GM21619 (cell line): ENCODE measurements around the gene NBPF9.
A peak's percentile ranks its signal among the peaks of the same experiment; 100 is the strongest.
"Not testable (repeated sequence)": the region's sequence is repeated elsewhere in the genome, so short reads cannot be mapped to it uniquely, and the experiment has no call there.

Experiments
- ATAC-seq: cut with Tn5 transposase; IDR thresholded peaks from one replicate; pipeline ENCODE4 v1.9.1; 2021; ENCODE audit not compliant: unreplicated experiment

Gene NBPF9

DNA sequence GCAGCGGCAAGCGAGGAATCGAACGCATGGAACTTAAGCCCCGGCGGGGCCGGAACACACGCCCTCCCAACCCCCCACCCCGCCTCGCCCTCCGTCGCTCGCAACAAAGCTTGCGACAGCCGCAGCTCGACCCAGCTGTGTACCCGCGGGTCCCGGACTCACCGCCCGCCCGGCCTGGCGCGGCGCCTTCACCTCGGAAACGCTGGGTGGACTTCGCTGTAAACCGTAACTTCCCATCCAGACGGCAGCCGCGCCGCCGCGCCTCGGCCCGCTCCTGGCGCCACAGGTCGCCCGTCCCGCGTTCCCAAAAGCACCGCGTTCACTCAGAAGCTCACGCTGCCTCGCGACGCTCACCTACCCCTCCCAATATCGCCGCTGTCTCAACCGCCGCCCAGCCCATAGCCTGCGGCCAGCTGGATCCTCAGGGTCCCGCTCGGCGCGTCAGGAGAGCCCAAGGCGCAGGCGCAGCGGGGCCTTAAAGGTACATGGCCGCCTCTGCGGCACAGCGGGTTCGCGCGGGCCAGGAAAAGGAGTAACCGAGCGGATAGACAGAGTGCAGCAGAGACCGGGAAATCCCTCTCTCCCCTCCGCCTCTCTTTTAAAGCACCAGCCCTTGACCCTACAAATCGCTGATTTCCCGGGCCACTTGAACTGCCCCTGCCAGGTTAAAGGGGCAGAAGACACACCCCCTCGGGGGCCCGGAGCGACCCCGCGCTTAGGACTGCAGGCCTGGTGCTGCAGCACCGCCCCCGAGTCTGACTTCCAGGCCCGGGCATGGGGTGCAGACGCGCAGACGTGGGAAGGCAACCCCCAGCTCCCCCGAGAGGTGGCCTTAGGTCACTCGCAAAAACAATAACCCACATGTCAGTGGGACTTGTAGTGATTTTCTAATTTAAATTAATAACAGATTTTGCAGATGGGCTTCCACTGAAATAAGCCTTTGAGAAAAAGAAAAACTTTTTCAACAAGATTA lies at the start of gene NBPF9:
NBPF9 (minus strand) TSS at position 443 of the 973 bp plus-strand sequence. CDS start 21,412 bp downstream, outside the sequence.
- ATAC-seq = peak; percentile 90

GRCh38 chr1:149149909-149150308 lies 46.6 kb upstream of the NBPF9 start:
- ATAC-seq = not testable (repeated sequence)

GRCh38 chr1:149137585-149137984 lies 34.2 kb upstream of the NBPF9 start:
- ATAC-seq = not testable (repeated sequence)

GRCh38 chr1:149130938-149131337 lies 27.6 kb upstream of the NBPF9 start:
- ATAC-seq = not testable (repeated sequence)

- not testable (repeated sequence) for ATAC-seq
These were observed 25.9 kb upstream of the NBPF9 start for GRCh38 chr1:149129245-149129644.

DNA sequence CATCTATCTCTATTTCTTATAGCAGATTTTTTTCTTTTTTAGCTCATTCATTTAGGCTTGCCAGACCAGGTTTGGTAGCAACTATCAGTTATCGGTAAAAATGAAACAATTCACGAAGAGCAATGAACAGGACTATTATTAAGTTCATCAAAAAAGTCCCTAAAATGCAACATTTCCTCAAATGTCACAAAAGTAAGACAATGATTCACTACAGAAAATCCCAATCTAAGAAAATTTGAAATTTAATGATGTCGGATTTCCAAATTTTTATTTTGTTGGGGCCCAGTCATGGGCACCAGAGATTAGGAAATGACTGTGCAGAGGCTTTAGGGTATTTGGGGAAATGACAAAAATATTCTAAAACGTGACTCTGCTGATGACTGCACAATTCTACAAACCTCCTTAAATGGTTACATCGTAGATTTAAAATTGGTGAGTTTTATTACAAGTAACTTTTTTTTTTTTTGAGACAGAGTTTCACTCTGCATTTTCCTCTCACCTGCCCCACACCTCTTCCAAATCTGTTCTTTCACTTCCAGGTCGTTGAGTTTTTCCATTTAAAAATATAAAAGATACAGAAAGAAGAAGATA lies 23.3 kb upstream of the NBPF9 start:
- not testable (repeated sequence) for ATAC-seq

GRCh38 chr1:149123948-149124926 lies 20.9 kb upstream of the NBPF9 start:
- ATAC-seq = not testable (repeated sequence)

- not testable (repeated sequence) for ATAC-seq
These were observed 9.5 kb upstream of the NBPF9 start for GRCh38 chr1:149112828-149113227.

- not testable (repeated sequence) for ATAC-seq
These were observed 7.0 kb upstream of the NBPF9 start for GRCh38 chr1:149110343-149110742.

DNA sequence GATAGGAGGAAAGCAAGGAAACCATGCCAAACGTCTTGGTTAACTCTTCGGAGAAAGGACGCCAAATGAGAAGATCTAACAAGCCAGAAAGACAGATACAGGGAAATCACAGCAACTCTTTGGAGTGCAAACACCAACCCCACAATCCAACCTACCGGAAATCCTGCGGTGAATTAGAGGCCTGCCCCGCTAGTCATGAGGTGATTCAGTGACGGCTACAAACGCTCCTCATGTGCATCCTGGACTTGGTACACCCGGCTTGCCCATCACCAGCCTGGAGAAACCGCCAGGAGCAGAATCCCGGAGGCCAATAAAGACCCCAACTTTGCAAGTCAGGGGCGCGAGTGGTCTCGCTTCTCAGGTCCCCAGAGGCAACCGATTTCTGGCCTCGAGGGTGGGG lies 777 bp downstream of the NBPF9 start:
- not testable (repeated sequence) for ATAC-seq

GRCh38 chr1:149098276-149098675 lies 5.1 kb downstream of the NBPF9 start:
- ATAC-seq = not testable (repeated sequence)

- ATAC-seq = not testable (repeated sequence)
These were observed 10.2 kb downstream of the NBPF9 start for GRCh38 chr1:149093155-149093554.

- ATAC-seq = not testable (repeated sequence)
These were observed 27.7 kb downstream of the NBPF9 start for GRCh38 chr1:149075505-149076127.

DNA sequence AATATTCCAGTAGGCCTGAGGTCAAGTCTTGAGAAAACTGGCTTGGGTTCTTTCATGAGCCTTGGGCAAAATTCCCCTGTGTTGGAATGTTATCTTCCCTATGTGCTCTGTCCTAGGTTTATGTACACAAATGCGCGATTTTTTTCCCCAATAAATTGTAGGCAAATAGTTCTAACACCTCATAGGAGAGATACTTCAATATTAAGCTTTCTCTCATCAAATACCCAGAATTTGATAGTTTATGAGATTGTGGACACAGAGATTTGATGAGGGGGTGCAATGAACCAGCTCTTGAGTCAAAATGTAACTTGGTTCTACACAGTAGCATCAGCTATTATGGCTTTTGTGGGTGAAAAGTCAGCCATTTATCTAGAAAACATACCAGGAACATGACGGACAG lies 38.7 kb downstream of the NBPF9 start:
- not testable (repeated sequence) for ATAC-seq

DNA sequence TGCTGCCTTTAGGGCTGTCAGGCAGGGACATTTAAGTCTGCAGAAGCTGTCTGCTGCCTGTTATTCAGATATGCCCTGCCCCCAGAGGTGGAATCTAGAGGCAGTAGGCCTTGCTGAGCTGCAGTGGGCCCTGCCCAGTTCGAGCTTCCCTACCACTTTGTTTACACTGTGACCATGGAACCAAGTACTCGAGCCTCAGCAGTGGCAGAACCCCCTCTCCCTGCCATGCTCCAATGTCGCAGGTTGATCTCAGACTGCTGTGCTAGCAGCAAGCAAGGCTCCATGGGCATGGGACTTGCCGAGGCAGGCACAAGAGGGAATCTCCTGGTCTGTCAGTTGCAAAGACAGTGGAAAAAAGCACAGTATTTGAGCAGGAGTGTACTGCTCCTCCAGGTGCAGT lies 60.3 kb downstream of the NBPF9 start:
- ATAC-seq = not testable (repeated sequence)

DNA sequence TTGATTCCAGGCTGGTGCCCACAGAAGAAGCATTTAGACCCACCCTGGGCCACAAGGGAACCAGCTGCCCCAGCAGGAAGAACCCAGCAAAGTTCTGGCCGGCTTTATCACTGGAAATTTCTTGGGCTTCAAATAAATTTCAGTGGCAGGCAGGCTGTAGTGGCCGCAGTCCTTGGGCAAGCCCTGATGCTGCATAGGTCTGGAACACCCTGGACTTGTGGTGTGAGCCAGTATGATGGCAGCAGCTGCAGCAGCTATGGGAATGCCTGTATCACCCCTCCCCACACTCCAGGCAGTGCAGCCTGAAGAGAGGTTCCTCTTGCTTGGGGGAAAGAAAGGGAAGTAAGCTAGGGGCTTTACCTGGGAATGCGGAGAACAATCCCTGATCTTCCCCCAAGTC lies 69.4 kb downstream of the NBPF9 start:
- ATAC-seq = not testable (repeated sequence)

DNA sequence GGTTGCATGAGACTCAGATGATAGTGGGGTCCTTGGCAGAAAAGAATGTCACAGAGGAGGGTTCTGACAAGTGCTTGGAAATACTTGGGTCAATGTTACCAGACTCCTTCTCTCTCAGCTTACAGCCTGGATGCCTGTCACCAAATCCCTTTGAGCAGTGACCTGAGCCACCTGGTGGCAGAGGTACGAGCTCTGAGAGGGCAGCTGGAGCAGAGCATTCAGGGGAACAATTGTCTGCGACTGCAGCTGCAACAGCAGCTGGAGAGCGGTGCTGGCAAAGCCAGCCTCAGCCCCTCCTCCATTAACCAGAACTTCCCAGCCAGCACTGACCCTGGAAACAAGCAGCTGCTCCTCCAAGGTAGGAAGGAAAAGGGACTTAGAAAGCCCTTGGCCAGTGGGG lies 79.0 kb downstream of the NBPF9 start:
- ATAC-seq = not testable (repeated sequence)

DNA sequence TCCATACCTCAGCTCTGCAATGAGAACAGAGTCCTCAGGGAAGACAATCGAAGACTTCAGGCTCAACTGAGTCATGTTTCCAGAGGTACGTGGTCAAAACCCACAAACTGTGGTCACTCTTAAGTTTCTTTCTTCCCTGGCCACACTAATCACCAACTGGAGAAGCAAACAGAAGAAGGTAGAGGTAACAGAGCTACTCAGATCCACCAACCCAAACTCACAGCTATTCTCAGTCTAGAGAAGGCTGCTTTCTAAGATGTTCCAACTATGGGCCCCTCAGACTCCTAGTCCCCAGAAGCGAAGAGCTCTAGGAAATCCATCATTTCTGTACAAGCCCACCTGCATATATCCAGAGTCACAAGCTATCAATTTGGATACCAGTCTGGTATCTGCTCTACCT lies 84.8 kb downstream of the NBPF9 start:
- not testable (repeated sequence) for ATAC-seq

DNA sequence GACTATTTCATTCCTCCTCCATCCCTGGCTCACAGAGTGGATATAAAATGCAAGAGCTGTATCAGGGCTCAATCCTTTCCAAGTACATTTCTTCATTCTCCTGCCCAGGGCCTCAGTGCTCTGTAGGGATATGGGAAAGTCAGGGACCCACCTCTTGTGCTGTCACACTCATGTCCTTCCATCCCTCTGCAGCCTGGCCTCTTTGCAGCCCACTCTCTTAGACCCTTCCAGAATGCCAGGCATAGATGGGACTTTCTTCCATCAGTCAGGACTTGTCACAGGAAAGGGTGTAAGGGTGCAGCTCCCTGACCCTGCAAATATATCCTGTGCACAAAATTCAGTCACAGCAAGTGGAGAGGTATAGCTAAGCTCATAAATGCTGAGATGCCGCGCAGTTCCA lies 86.7 kb downstream of the NBPF9 start:
- ATAC-seq = not testable (repeated sequence)

GRCh38 chr1:149015522-149015921 lies 87.8 kb downstream of the NBPF9 start:
- ATAC-seq = not testable (repeated sequence)
